Glomerular visceral epithelial cell (primary cell): ENCODE measurements around the gene RRP7A.
"Not testable (repeated sequence)": the region's sequence is repeated elsewhere in the genome, so short reads cannot be mapped to it uniquely, and the experiment has no call there.

Source experiments
- DNase-seq: peaks from one replicate; pipeline ENCODE4 v3.0.0-alpha.2; 2016; ENCODE audit errors: extremely low spot score

Gene RRP7A

GRCh38 chr22:42519525-42520401 lies at the start of gene RRP7A:
TSS of gene RRP7A (minus strand) at chr22:42519796. CDS start at chr22:42519786, 10 bp downstream.
- peak; percentile 62 for DNase-seq

- DNase-seq = not testable (repeated sequence)
Measured at GRCh38 chr22:42567950-42568349, 48.4 kb upstream of the RRP7A start.

GRCh38 chr22:42565956-42566355 lies 46.4 kb upstream of the RRP7A start:
- no peak for DNase-seq

GRCh38 chr22:42564699-42565098 lies 45.1 kb upstream of the RRP7A start:
- DNase-seq = no peak

GRCh38 chr22:42563943-42564342 lies 44.3 kb upstream of the RRP7A start:
- DNase-seq = not testable (repeated sequence)

- DNase-seq = no peak
Measured at GRCh38 chr22:42562684-42563083, 43.1 kb upstream of the RRP7A start.

GRCh38 chr22:42562279-42562678 lies 42.7 kb upstream of the RRP7A start:
- DNase-seq = no peak

- DNase-seq = no peak
Measured at GRCh38 chr22:42561856-42562255, 42.3 kb upstream of the RRP7A start.

- peak; percentile 16 for DNase-seq
Measured at GRCh38 chr22:42560781-42561180, 41.2 kb upstream of the RRP7A start.

GRCh38 chr22:42560381-42560780 lies 40.8 kb upstream of the RRP7A start:
- DNase-seq = no peak

- peak; percentile 71 for DNase-seq
Measured at GRCh38 chr22:42553475-42554361, 34.1 kb upstream of the RRP7A start, which contains the start of gene SERHL2. TSS of gene SERHL2 (plus strand) at chr22:42553956. CDS start at chr22:42554021, 65 bp downstream.

- not testable (repeated sequence) for DNase-seq
Measured at GRCh38 chr22:42552294-42552647, 32.7 kb upstream of the RRP7A start.

- DNase-seq = no peak
Measured at GRCh38 chr22:42549331-42550060, 29.9 kb upstream of the RRP7A start.

GRCh38 chr22:42548597-42549330 lies 29.2 kb upstream of the RRP7A start:
- no peak for DNase-seq

GRCh38 chr22:42548126-42548525 lies 28.5 kb upstream of the RRP7A start:
- DNase-seq = not testable (repeated sequence)

- no peak for DNase-seq
Measured at GRCh38 chr22:42547562-42547961, 28.0 kb upstream of the RRP7A start.

- DNase-seq = no peak
Measured at GRCh38 chr22:42544686-42545085, 25.1 kb upstream of the RRP7A start.

GRCh38 chr22:42539236-42539771 lies 19.7 kb upstream of the RRP7A start:
- not testable (repeated sequence) for DNase-seq

GRCh38 chr22:42537199-42537831 lies 17.7 kb upstream of the RRP7A start:
- DNase-seq = not testable (repeated sequence)

GRCh38 chr22:42536634-42537033 lies 17.0 kb upstream of the RRP7A start:
- not testable (repeated sequence) for DNase-seq
